Measurements from ENCODE around the gene TFPT. TPM values are rescaled to one million over a fixed set of nuclear protein-coding genes. Genes with fewer than 3 reads are reported as not detected.
A peak's percentile ranks its signal among the peaks of the same experiment; 100 is the strongest.
"Not testable (repeated sequence)": the region's sequence is repeated elsewhere in the genome, so short reads cannot be mapped to it uniquely, and the experiment has no call there.

TFPT gene
- total RNA-seq, 4 donors from 2014 or later: 7.5 to 18.1 (median 17.5) TPM

- peaks cover 10 to 14% of the 10 kb centered on the region in 2 donors for H3K4me1 ChIP-seq
- intact Hi-C loops (cut with DNase I; ENCODE audit: low total_unique reads) (loop anchor here (5.0 kb wide), 1 partner anchor 123 kb away; no protein-coding TSS in a partner anchor), in situ Hi-C loops (cut with MboI; ENCODE audit: low sequenced_read_pairs in 4 of 4) (loop anchor here in 1 of 4 donors (25.0 kb wide), 1 partner anchor 1012 kb away; the partner anchor contains the start of gene PPP1R12C)
- no peak for DNase-seq
- peaks cover 0 to 22% (median 9%) of the 10 kb centered on the region in 3 donors for H3K27me3 ChIP-seq
- TF ChIP-seq POLR2A (IDR thresholded peaks at IDR 0.05): no peak
- TF ChIP-seq, protein P1, sequence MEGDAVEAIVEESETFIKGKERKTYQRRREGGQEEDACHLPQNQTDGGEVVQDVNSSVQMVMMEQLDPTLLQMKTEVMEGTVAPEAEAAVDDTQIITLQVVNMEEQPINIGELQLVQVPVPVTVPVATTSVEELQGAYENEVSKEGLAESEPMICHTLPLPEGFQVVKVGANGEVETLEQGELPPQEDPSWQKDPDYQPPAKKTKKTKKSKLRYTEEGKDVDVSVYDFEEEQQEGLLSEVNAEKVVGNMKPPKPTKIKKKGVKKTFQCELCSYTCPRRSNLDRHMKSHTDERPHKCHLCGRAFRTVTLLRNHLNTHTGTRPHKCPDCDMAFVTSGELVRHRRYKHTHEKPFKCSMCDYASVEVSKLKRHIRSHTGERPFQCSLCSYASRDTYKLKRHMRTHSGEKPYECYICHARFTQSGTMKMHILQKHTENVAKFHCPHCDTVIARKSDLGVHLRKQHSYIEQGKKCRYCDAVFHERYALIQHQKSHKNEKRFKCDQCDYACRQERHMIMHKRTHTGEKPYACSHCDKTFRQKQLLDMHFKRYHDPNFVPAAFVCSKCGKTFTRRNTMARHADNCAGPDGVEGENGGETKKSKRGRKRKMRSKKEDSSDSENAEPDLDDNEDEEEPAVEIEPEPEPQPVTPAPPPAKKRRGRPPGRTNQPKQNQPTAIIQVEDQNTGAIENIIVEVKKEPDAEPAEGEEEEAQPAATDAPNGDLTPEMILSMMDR (IDR thresholded peaks at IDR 0.05 in 4 of 5, conservative IDR thresholded peaks at IDR 0.05 in 1 of 5): no peak
- H3K9me3 ChIP-seq: no peaks in the 10 kb centered on the region
- H3K27ac ChIP-seq: no peak within 1 kb of the TSS
- no peak within 1 kb of the TSS for H3K4me3 ChIP-seq
- peaks cover 0 to under 1% of the 10 kb centered on the region in 2 donors for H3K36me3 ChIP-seq
- ATAC-seq: no peak
Observed at GRCh38 chr19:54100561-54100960, 14.9 kb downstream of the TFPT start, which contains the start of gene OSCAR. OSCAR (minus strand) TSS chr19:54100803; CDS start chr19:54100792, 11 bp downstream.

GRCh38 chr19:54099903-54100255 is 15.6 kb downstream of the TFPT start:
- in situ Hi-C loops (cut with MboI; ENCODE audit: low sequenced_read_pairs in 4 of 4): loop anchor here in 1 of 4 donors (25.0 kb wide), 1 partner anchor 1012 kb away; the partner anchor contains the start of gene PPP1R12C

GRCh38 chr19:54099190-54099902 is 16.1 kb downstream of the TFPT start:
- no peaks in the 10 kb centered on the region for H3K9me3 ChIP-seq
- no peak overlapping the region for H3K27ac ChIP-seq
- in situ Hi-C loops (cut with MboI; ENCODE audit: low sequenced_read_pairs in 4 of 4): no loop called here
- TF ChIP-seq POLR2A (IDR thresholded peaks at IDR 0.05): no peak
- TF ChIP-seq, protein P1 (IDR thresholded peaks at IDR 0.05 in 4 of 5, conservative IDR thresholded peaks at IDR 0.05 in 1 of 5): no peak
- DNase-seq (no peak), ATAC-seq (no peak)
- H3K27me3 ChIP-seq: peaks cover 0 to 34% (median 20%) of the 10 kb centered on the region in 3 donors
- intact Hi-C loops (cut with DNase I; ENCODE audit: low total_unique reads): no loop called here
- H3K4me3 ChIP-seq: no peak overlapping the region
- peaks cover 10 to 16% of the 10 kb centered on the region in 2 donors for H3K4me1 ChIP-seq
- H3K36me3 ChIP-seq: no peaks in the 10 kb centered on the region

More at GRCh38 chr19:54099903-54100255, 15.6 kb downstream of the TFPT start:
- not testable (repeated sequence) for ATAC-seq, DNase-seq, H3K4me3 ChIP-seq, H3K36me3 ChIP-seq, H3K27ac ChIP-seq, H3K9me3 ChIP-seq
- intact Hi-C loops (cut with DNase I; ENCODE audit: low total_unique reads): loop anchor here (5.0 kb wide), 1 partner anchor 123 kb away; no protein-coding TSS in a partner anchor
- Histone ChIP-seq H3K4me1 (peaks cover 10 to 16% of the 10 kb centered on the region in 2 donors), H3K27me3 (peaks cover 0 to 29% (median 16%) of the 10 kb centered on the region in 3 donors)

DNA sequence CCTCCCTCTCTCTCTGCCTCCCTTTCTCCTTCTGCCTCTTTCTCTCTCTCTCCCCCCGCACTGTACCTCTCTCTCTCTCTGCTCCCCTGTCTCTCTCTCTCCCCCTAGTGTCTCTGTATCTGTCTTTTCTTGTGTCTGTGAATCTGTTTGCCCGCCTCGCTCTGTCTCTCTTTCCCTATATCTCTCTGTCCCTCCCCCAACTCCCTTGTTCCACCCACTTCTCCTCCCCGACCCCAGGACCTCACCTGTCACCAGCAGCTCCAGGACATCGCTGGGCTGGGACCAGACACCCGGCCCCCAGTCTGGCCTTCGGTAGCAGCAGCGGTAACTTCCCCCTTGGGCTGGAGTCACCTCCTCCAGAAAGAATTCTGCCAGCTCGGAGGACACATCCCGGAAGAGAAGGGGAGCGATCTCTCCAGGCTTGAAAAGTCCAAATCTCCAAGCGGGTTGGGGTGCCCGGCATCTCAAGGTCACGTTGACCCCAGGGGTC is 18.8 kb downstream of the TFPT start:
- in situ Hi-C loops (cut with MboI; ENCODE audit: low sequenced_read_pairs in 4 of 4): no loop called here
- no peak for TF ChIP-seq POLR2A (IDR thresholded peaks at IDR 0.05)
- TF ChIP-seq, protein P1 (IDR thresholded peaks at IDR 0.05 in 4 of 5, conservative IDR thresholded peaks at IDR 0.05 in 1 of 5): no peak
- ATAC-seq (no peak), DNase-seq (no peak)
- Histone ChIP-seq H3K27me3 (peaks cover 0 to 41% (median 20%) of the 10 kb centered on the region in 3 donors), H3K27ac (no peak overlapping the region), H3K4me3 (peak overlapping the region in 2 of 4 donors; percentile 15 to 25), H3K9me3 (no peaks in the 10 kb centered on the region), H3K36me3 (no peaks in the 10 kb centered on the region), H3K4me1 (peaks cover 0 to 5% of the 10 kb centered on the region in 2 donors)
- intact Hi-C loops (cut with DNase I; ENCODE audit: low total_unique reads): no loop called here

GRCh38 chr19:54095859-54096616 is 19.4 kb downstream of the TFPT start:
- H3K36me3 ChIP-seq; H3K27ac ChIP-seq; intact Hi-C loops (cut with DNase I; ENCODE audit: low total_unique reads); in situ Hi-C loops (cut with MboI; ENCODE audit: low sequenced_read_pairs in 4 of 4); H3K4me1 ChIP-seq; ATAC-seq; DNase-seq; H3K9me3 ChIP-seq: not testable (repeated sequence)
- Histone ChIP-seq H3K27me3 (peaks cover 0 to 41% (median 20%) of the 10 kb centered on the region in 3 donors), H3K4me3 (peak overlapping the region; percentile 20 to 37 (median 30))

All from gastrocnemius medialis (tissue), 4 donors.